ENCODE measurements around the gene SASS6.

- TF ChIP-seq MXI1 (conservative IDR thresholded peaks at IDR 0.05; ENCODE audit: poor library complexity, severe bottlenecking) (no peak), EP300 (conservative IDR thresholded peaks at IDR 0.05; ENCODE audit: poor library complexity, severe bottlenecking) (no peak), CTCF (IDR thresholded peaks at IDR 0.05; ENCODE audit: poor library complexity, severe bottlenecking) (no peak), EZH2 (IDR thresholded peaks at IDR 0.05; ENCODE audit: borderline replicate concordance, insufficient read depth, low read length, poor library complexity, severe bottlenecking) (no peak), POLR2AphosphoS5 (IDR thresholded peaks at IDR 0.05) (no peak), REST (IDR thresholded peaks at IDR 0.05; ENCODE audit: borderline replicate concordance) (no peak)
Measured at GRCh38 chr1:100107696-100108095, 25.0 kb downstream of the SASS6 start.

All from neural cell (in vitro differentiated cells).